H1 (cell line): Measurements from ENCODE around the gene CHCHD6. TPM values are rescaled to one million over a fixed set of nuclear protein-coding genes. Genes with fewer than 3 reads are reported as not detected.

ENCODE experiments used
- CTCF ChIA-PET: fragments of 300-600 bp; sonication (Branson Sonifier 250); formaldehyde crosslinking; loops from one replicate; lab custom pipeline; 2021; ENCODE audit not compliant: partially characterized antibody; lab: Charles Lee
- POLR2A ChIA-PET: fragments of 300-600 bp; sonication (Branson Sonifier 250); formaldehyde crosslinking; loops from one replicate; lab custom pipeline; 2021; ENCODE audit warnings: inconsistent platforms; ENCODE audit not compliant: partially characterized antibody; lab: Charles Lee
- DNase-seq, 2 experiments: peaks; one replicate each; pipeline versions ENCODE4 v3.0.0 to v3.0.0-alpha.2; 2010 to 2022; ENCODE audit warnings: low spot score in 2 of 2, low read depth in 1 of 2, mixed read lengths in 1 of 2
- FAIRE-seq: peaks from 2 replicates; lab custom pipeline; 2011; peaks lifted over from hg19 to GRCh38; lab: Jason Lieb, UNC
- H2AFZ ChIP-seq: 2 replicates; pipeline ENCODE4 v1.8.1; 2012; ENCODE audit warnings: low read length, inconsistent platforms
- H2AK5ac ChIP-seq: 2 replicates; pipeline ENCODE4 v1.6.1; 2013; ENCODE audit warnings: low read depth, low read length
- H2BK120ac ChIP-seq: replicated peaks from 2 replicates; pipeline ENCODE3; 2013; ENCODE audit warnings: low read depth, low read length, inconsistent platforms
- H2BK12ac ChIP-seq: 2 replicates; pipeline ENCODE4 v1.6.1; 2013; ENCODE audit warnings: low read depth, low read length
- H2BK15ac ChIP-seq: 2 replicates; pipeline ENCODE4 v1.6.1; 2013; ENCODE audit warnings: low read length
- H2BK20ac ChIP-seq: 2 replicates; pipeline ENCODE4 v1.6.1; 2013; ENCODE audit warnings: low read length
- H2BK5ac ChIP-seq: 2 replicates; pipeline ENCODE4 v1.6.1; 2013; ENCODE audit warnings: low read depth, low read length
- H3K14ac ChIP-seq: 2 replicates; pipeline ENCODE4 v1.6.1; 2013; ENCODE audit warnings: inconsistent platforms; ENCODE audit not compliant: insufficient read length
- H3K18ac ChIP-seq: 2 replicates; pipeline ENCODE4 v1.6.1; 2013; ENCODE audit warnings: low read length; ENCODE audit errors: extremely low read depth
- H3K23ac ChIP-seq: 2 replicates; pipeline ENCODE4 v1.6.1; 2013; ENCODE audit warnings: inconsistent platforms; ENCODE audit not compliant: insufficient read length
- H3K23me2 ChIP-seq: 2 replicates; pipeline ENCODE4 v1.6.1; 2013; ENCODE audit warnings: low read depth, low read length
- H3K27ac ChIP-seq: 2 replicates; pipeline ENCODE4 v1.6.1; 2011; ENCODE audit warnings: low read depth, low read length, inconsistent platforms
- H3K27me3 ChIP-seq, 4 experiments: replicated peaks in 1 of 4; 1 replicate in 1 of 4; 2 replicates in 3 of 4; pipeline versions ENCODE4 v1.6.1 to v1.8.1; 2011 to 2013; ENCODE audit warnings: low read length in 3 of 4, mild to moderate bottlenecking in 3 of 4, inconsistent platforms in 2 of 4, mixed read lengths in 2 of 4, moderate library complexity in 1 of 4; ENCODE audit not compliant: control insufficient read depth in 3 of 4, insufficient read depth in 3 of 4; ENCODE audit errors: extremely low read depth in 1 of 4
- H3K36me3 ChIP-seq, 4 experiments: 2 replicates each; pipeline versions ENCODE4 v1.6.1 to v1.8.1; 2011 to 2013; ENCODE audit warnings: mild to moderate bottlenecking in 4 of 4, low read length in 3 of 4, moderate library complexity in 2 of 4, control low read depth in 1 of 4, inconsistent platforms in 1 of 4; ENCODE audit not compliant: insufficient read depth in 4 of 4, control insufficient read depth in 2 of 4
- H3K4ac ChIP-seq: replicated peaks from 2 replicates; pipeline ENCODE3; 2013; ENCODE audit warnings: low read length, low read depth, mixed read lengths, inconsistent platforms; ENCODE audit not compliant: insufficient read length
- H3K4me1 ChIP-seq, 4 experiments: replicated peaks in 1 of 4; 1 replicate in 1 of 4; 2 replicates in 3 of 4; pipeline versions ENCODE4 v1.6.1 to v1.8.1; 2011 to 2013; ENCODE audit warnings: low read length in 3 of 4, inconsistent platforms in 2 of 4, mixed read lengths in 1 of 4; ENCODE audit not compliant: insufficient read depth in 4 of 4, control insufficient read depth in 3 of 4
- H3K4me2 ChIP-seq, 2 experiments: 2 replicates each; pipeline versions ENCODE4 v1.6.1 to v1.8.1; 2011 to 2013; ENCODE audit warnings: low read depth in 2 of 2, low read length in 2 of 2, control low read depth in 1 of 2, inconsistent platforms in 1 of 2, mild to moderate bottlenecking in 1 of 2; ENCODE audit not compliant: insufficient read depth in 1 of 2
- H3K4me3 ChIP-seq, 4 experiments: fragments of 200-600, 300-600 bp in 1 of 4; sonication (generic), shearing (Covaris generic), sonication (Bioruptor Twin) in 1 of 4; 2 replicates each; pipeline versions ENCODE4 v1.5.1 to v1.8.1; 2011 to 2016; ENCODE audit warnings: low read length in 4 of 4, low read depth in 3 of 4, control low read depth in 2 of 4, inconsistent platforms in 2 of 4, mild to moderate bottlenecking in 2 of 4, mixed read lengths in 1 of 4, moderate library complexity in 1 of 4; ENCODE audit not compliant: insufficient read depth in 2 of 4; ENCODE audit errors: extremely low read depth in 1 of 4
- H3K56ac ChIP-seq: replicated peaks from 2 replicates; pipeline ENCODE3; 2013; ENCODE audit warnings: low read depth, mild to moderate bottlenecking, mixed read lengths, low read length, inconsistent platforms; ENCODE audit not compliant: insufficient read length
- H3K79me1 ChIP-seq: 2 replicates; pipeline ENCODE4 v1.6.1; 2013; ENCODE audit warnings: low read depth, low read length, control low read depth
- H3K79me2 ChIP-seq, 2 experiments: 2 replicates each; pipeline versions ENCODE4 v1.6.1 to v1.8.1; 2012 to 2013; ENCODE audit warnings: low read length in 2 of 2, mild to moderate bottlenecking in 2 of 2, inconsistent platforms in 1 of 2; ENCODE audit not compliant: insufficient read depth in 2 of 2, control insufficient read depth in 1 of 2
- H3K9ac ChIP-seq, 4 experiments: replicated peaks in 1 of 4; 1 replicate in 1 of 4; 2 replicates in 3 of 4; pipeline versions ENCODE4 v1.6.1 to v1.8.1; 2011 to 2013; ENCODE audit warnings: low read depth in 3 of 4, low read length in 3 of 4, control low read depth in 2 of 4, mild to moderate bottlenecking in 2 of 4, moderate library complexity in 2 of 4, inconsistent platforms in 1 of 4; ENCODE audit errors: extremely low read depth in 1 of 4
- H3K9me3 ChIP-seq, 2 experiments: 2 replicates each; pipeline versions ENCODE4 v1.6.1 to v1.8.1; 2012 to 2013; ENCODE audit warnings: mild to moderate bottlenecking in 2 of 2, moderate library complexity in 2 of 2, control low read depth in 1 of 2, inconsistent platforms in 1 of 2, low read depth in 1 of 2, low read length in 1 of 2, mixed read lengths in 1 of 2; ENCODE audit not compliant: insufficient read depth in 2 of 2
- H4K20me1 ChIP-seq, 2 experiments: replicated peaks in 1 of 2; 2 replicates each; pipeline versions ENCODE3 to v1.8.1; 2011 to 2013; ENCODE audit warnings: inconsistent platforms in 2 of 2, low read length in 2 of 2, mild to moderate bottlenecking in 1 of 2; ENCODE audit not compliant: insufficient read depth in 2 of 2, control insufficient read depth in 1 of 2
- H4K5ac ChIP-seq: 2 replicates; pipeline ENCODE4 v1.6.1; 2013; ENCODE audit warnings: low read length, low read depth, mixed read lengths, inconsistent platforms; ENCODE audit not compliant: insufficient read length
- H4K8ac ChIP-seq: 2 replicates; pipeline ENCODE4 v1.8.0; 2013; ENCODE audit warnings: mild to moderate bottlenecking, moderate library complexity, low read length, inconsistent platforms; ENCODE audit not compliant: insufficient read depth; ENCODE audit errors: extremely low read depth
- H4K91ac ChIP-seq: replicated peaks from 2 replicates; pipeline ENCODE3; 2013; ENCODE audit warnings: low read length, mixed read lengths, inconsistent platforms; ENCODE audit not compliant: insufficient read length
- ATF2 ChIP-seq: IDR thresholded peaks from 2 replicates; pipeline ENCODE4 v1.6.1; 2012; ENCODE audit warnings: low read length, inconsistent platforms
- E2F6 ChIP-seq: IDR thresholded peaks from 2 replicates; pipeline ENCODE4 v1.6.1; 2012; ENCODE audit warnings: inconsistent platforms
- SRF ChIP-seq: IDR thresholded peaks from 2 replicates; pipeline ENCODE4 v1.6.1; 2011; ENCODE audit warnings: mild to moderate bottlenecking, low read depth, low read length, moderate library complexity
- SUZ12 ChIP-seq: fragments of 200-600 bp; sonication (generic); IDR thresholded peaks from 2 replicates; pipeline ENCODE4 v1.6.1; 2012; ENCODE audit warnings: mild to moderate bottlenecking, inconsistent platforms, low read length, moderate library complexity, mixed read lengths
- WGBS, 2 experiments: shearing (Covaris generic) in 1 of 2; methylation state at CpG; one replicate each; pipeline versions ENCODE4 v1.1.6 to v1.1.7; 2013 to 2015; ENCODE audit warnings: low lambda C conversion rate in 2 of 2, mixed read lengths in 2 of 2, inconsistent platforms in 1 of 2, low coverage in 1 of 2, missing lambda C conversion rate in 1 of 2; ENCODE audit not compliant: insufficient replicate concordance in 2 of 2, insufficient coverage in 1 of 2, insufficient read length in 1 of 2; ENCODE audit errors: extremely low coverage in 1 of 2, missing lambda C conversion rate in 1 of 2; 5-methylcytosine and 5-hydroxymethylcytosine counted together
- polyA plus RNA-seq, 7 experiments: library from polyadenylated mRNA; depleted of rRNA in 3 of 7; stranded (reverse) in 5 of 7; unstranded in 2 of 7; fragments of >200 nt in 5 of 7; fragments of 200-250 nt in 2 of 7; gene quantifications; 1 replicate in 5 of 7; 2 replicates in 1 of 7; 4 replicates in 1 of 7; pipeline versions ENCODE4 v1.2.1 to v1.2.3, GENCODE V29; 2011 to 2013; ENCODE audit warnings: missing spikeins in 2 of 7, mixed read lengths in 2 of 7
- total RNA-seq: library from RNA; stranded (reverse); fragmentation: NEBNext Ultra II Directional; extraction: Animal tissue kit (Norgen Biotek cat#: 25700); gene quantifications from 2 replicates; pipeline ENCODE4 v1.2.1, GENCODE V29; 2021

CHCHD6 gene
- total and polyA plus RNA-seq, 2 of the 8 experiments (the other 6 are each of a cell fraction or from before 2014, with no cell fraction given), result 32.4 to 37.6 TPM

- H3K14ac ChIP-seq, result no peak overlapping the region
- peak overlapping the region; percentile 17; the same call in 1 of the 2 replicates for H4K8ac ChIP-seq
- H3K4me1 ChIP-seq, result no peaks in the 10 kb centered on the region
- no peak overlapping the region; the same call in 1 of the 2 replicates for H2BK15ac ChIP-seq
- TF ChIP-seq SUZ12 (no peak), SRF (no peak), E2F6 (no peak), ATF2 (no peak)
- H3K27ac ChIP-seq, result no peak overlapping the region
- H3K4ac ChIP-seq, result no peak overlapping the region
- no peaks in the 10 kb centered on the region for H3K79me1 ChIP-seq
- no peaks in the 10 kb centered on the region for H3K9me3 ChIP-seq
- H4K91ac ChIP-seq, result no peak overlapping the region
- H4K5ac ChIP-seq, result no peak overlapping the region
- H4K20me1 ChIP-seq, result peaks cover 0 to 5% of the 10 kb centered on the region in 2 experiments
- CTCF ChIA-PET, result no interaction called here
- no peak for DNase-seq
- H3K4me2 ChIP-seq, result no peak overlapping the region
- H2BK12ac ChIP-seq, result no peak overlapping the region
- H2AK5ac ChIP-seq, result no peak overlapping the region
- no peak overlapping the region for H2BK120ac ChIP-seq
- no peaks in the 10 kb centered on the region for H3K79me2 ChIP-seq
- POLR2A ChIA-PET, result no interaction called here
- H2AFZ ChIP-seq, result no peak overlapping the region
- no peak overlapping the region for H3K4me3 ChIP-seq
- no peak overlapping the region for H3K9ac ChIP-seq
- H3K27me3 ChIP-seq, result no peaks in the 10 kb centered on the region
- H3K23ac ChIP-seq, result no peak overlapping the region
- no peak for FAIRE-seq
- H2BK20ac ChIP-seq, result no peak overlapping the region
- H3K36me3 ChIP-seq, result no peaks in the 10 kb centered on the region
- no peaks in the 10 kb centered on the region for H3K23me2 ChIP-seq
- H3K56ac ChIP-seq, result no peak overlapping the region
- H3K18ac ChIP-seq, result no peak overlapping the region
- 93% methylated on average over 10 of the region's 10 CpGs; no CpG with 5 or more reads in 1 of the 2 experiments for WGBS, 2 experiments
- no peak overlapping the region for H2BK5ac ChIP-seq
Measured at GRCh38 chr3:126900859-126901540, 197.0 kb downstream of the CHCHD6 start.
